Stimulated activated CD4-positive, alpha-beta T cell treated with anti-CD3 and anti-CD28 coated beads, Interleukin-1b, Interleukin-23, amount 100 ng/mL, for 48 hours (primary cell): ENCODE measurements around the gene ABHD12B.
A peak's percentile ranks its signal among the peaks of the same experiment; 100 is the strongest.

ENCODE experiments used
- DNase-seq: peaks from one replicate; pipeline ENCODE4 v3.0.0-alpha.2; 2020

Gene ABHD12B

GRCh38 chr14:50871914-50872732 lies at the start of gene ABHD12B:
Gene ABHD12B, plus strand, starts transcription at chr14:50872053. Its CDS starts 122 bp downstream, at chr14:50872175.
- DNase-seq, result no peak

- no peak for DNase-seq
Measured at GRCh38 chr14:50822501-50823042, 49.3 kb upstream of the ABHD12B start.

- DNase-seq, result peak; percentile 40
Measured at GRCh38 chr14:50823051-50823761, 48.6 kb upstream of the ABHD12B start.

GRCh38 chr14:50823762-50824636 lies 47.9 kb upstream of the ABHD12B start:
- DNase-seq, result no peak

- no peak for DNase-seq
Measured at GRCh38 chr14:50825307-50825706, 46.5 kb upstream of the ABHD12B start.

- no peak for DNase-seq
Measured at GRCh38 chr14:50826681-50827080, 45.2 kb upstream of the ABHD12B start.

- no peak for DNase-seq
Measured at GRCh38 chr14:50828721-50829488, 42.9 kb upstream of the ABHD12B start.

GRCh38 chr14:50829489-50830043 lies 42.3 kb upstream of the ABHD12B start:
- DNase-seq, result no peak

- peak; percentile 63 for DNase-seq
Measured at GRCh38 chr14:50830044-50830931, 41.6 kb upstream of the ABHD12B start.

GRCh38 chr14:50830932-50831725 lies 40.7 kb upstream of the ABHD12B start, which contains the start of gene NIN:
Gene NIN, minus strand, starts transcription at chr14:50831162. Its CDS starts 9,106 bp downstream, at chr14:50822056.
- peak; percentile 68 for DNase-seq

- DNase-seq, result no peak
Measured at GRCh38 chr14:50831726-50832168, 40.1 kb upstream of the ABHD12B start.

- DNase-seq, result no peak
Measured at GRCh38 chr14:50832935-50833630, 38.8 kb upstream of the ABHD12B start.

- no peak for DNase-seq
Measured at GRCh38 chr14:50834802-50835276, 37.0 kb upstream of the ABHD12B start.

- no peak for DNase-seq
Measured at GRCh38 chr14:50835280-50835679, 36.6 kb upstream of the ABHD12B start.

GRCh38 chr14:50836515-50836914 lies 35.3 kb upstream of the ABHD12B start:
- DNase-seq, result no peak

- no peak for DNase-seq
Measured at GRCh38 chr14:50837271-50837670, 34.6 kb upstream of the ABHD12B start.

GRCh38 chr14:50837850-50838470 lies 33.9 kb upstream of the ABHD12B start:
- no peak for DNase-seq

GRCh38 chr14:50839048-50839447 lies 32.8 kb upstream of the ABHD12B start:
- DNase-seq, result no peak
